Transverse colon (tissue), 4 donors: ENCODE measurements around the gene ACER1.

Source experiments
- CTCF ChIP-seq, 5 experiments: fragments of 200-600 bp in 3 of 5; fragments of 450-650 bp in 2 of 5; sonication (generic) in 3 of 5; IDR thresholded peaks; 1 replicate in 2 of 5; 2 replicates in 3 of 5; pipeline ENCODE4 v1.5.1; 2016 to 2017; ENCODE audit warnings: antibody characterized with exemption in 5 of 5, inconsistent platforms in 3 of 5, mild to moderate bottlenecking in 2 of 5, moderate library complexity in 1 of 5
- EP300 ChIP-seq: sonication (generic); formaldehyde crosslinking; IDR thresholded peaks from one replicate; pipeline ENCODE4 v1.6.1; 2017; ENCODE audit warnings: antibody characterized with exemption, low read depth
- POLR2A ChIP-seq: fragments of 450-650 bp; IDR thresholded peaks from one replicate; pipeline ENCODE4 v1.6.1; 2016; ENCODE audit warnings: antibody characterized with exemption, mild to moderate bottlenecking, moderate library complexity
- POLR2AphosphoS5 ChIP-seq, 3 donors: sonication (generic); formaldehyde crosslinking; IDR thresholded peaks; one replicate each; pipeline ENCODE4 v1.6.1; 2016; ENCODE audit warnings: antibody characterized with exemption in 3 of 3

GRCh38 chr19:6381030-6381750 is 47.8 kb upstream of the ACER1 start:
- TF ChIP-seq POLR2AphosphoS5 (IDR thresholded peaks at IDR 0.05) (no peak), CTCF (IDR thresholded peaks at IDR 0.05) (no peak), POLR2A (no peak), EP300 (no peak)
